GM23338 (cell line): ENCODE data around the gene DRC1. TPM values are rescaled to one million over a fixed set of nuclear protein-coding genes. Genes with fewer than 3 reads are reported as not detected.

Source experiments
- ATAC-seq: fragments of 200-7000 bp; cut with Tn5 transposase; 3 replicates; pipeline ENCODE4 v1.9.1; 2020
- DNase-seq: peaks from one replicate; pipeline ENCODE4 v3.0.0-alpha.2; 2015; ENCODE audit warnings: low spot score
- H2AFZ ChIP-seq: fragments of 200-600 bp; sonication (generic); 2 replicates; pipeline ENCODE4 v1.8.0; 2016; ENCODE audit warnings: antibody characterized with exemption, mild to moderate bottlenecking, moderate library complexity
- H3F3A ChIP-seq: fragments of 200-600 bp; sonication (generic); replicated peaks from 2 replicates; pipeline ENCODE4 v1.8.0; 2017; ENCODE audit warnings: antibody characterized with exemption, mixed run types, low read depth
- H3K27ac ChIP-seq: fragments of 200-600 bp; sonication (generic); 2 replicates; pipeline ENCODE4 v1.6.1; 2016; ENCODE audit warnings: low read depth
- H3K27me3 ChIP-seq: fragments of 200-600 bp; sonication (generic); 2 replicates; pipeline ENCODE4 v1.8.0; 2016; ENCODE audit warnings: mild to moderate bottlenecking, mixed run types, moderate library complexity; ENCODE audit not compliant: insufficient read depth
- H3K36me3 ChIP-seq: fragments of 200-600 bp; sonication (generic); 2 replicates; pipeline ENCODE4 v1.8.0; 2016; ENCODE audit warnings: mild to moderate bottlenecking; ENCODE audit not compliant: insufficient read depth
- H3K4me1 ChIP-seq: fragments of 200-600 bp; sonication (generic); 2 replicates; pipeline ENCODE4 v1.8.0; 2016; ENCODE audit warnings: mild to moderate bottlenecking, moderate library complexity; ENCODE audit not compliant: insufficient read depth
- H3K4me2 ChIP-seq: fragments of 200-600 bp; sonication (generic); 2 replicates; pipeline ENCODE4 v1.7.1; 2017; ENCODE audit warnings: mixed run types
- H3K4me3 ChIP-seq: fragments of 200-600 bp; sonication (generic); 2 replicates; pipeline ENCODE4 v1.6.1; 2016; ENCODE audit warnings: mixed run types
- H3K79me2 ChIP-seq: fragments of 200-600 bp; sonication (generic); replicated peaks from 2 replicates; pipeline ENCODE4 v1.8.0; 2017; ENCODE audit warnings: mild to moderate bottlenecking; ENCODE audit not compliant: insufficient read depth
- H3K9me2 ChIP-seq: fragments of 200-600 bp; sonication (generic); 2 replicates; pipeline ENCODE4 v1.8.0; 2017; ENCODE audit not compliant: insufficient read depth
- H4K20me1 ChIP-seq: fragments of 200-600 bp; sonication (generic); replicated peaks from 2 replicates; pipeline ENCODE4 v1.8.0; 2017; ENCODE audit warnings: mild to moderate bottlenecking; ENCODE audit not compliant: insufficient read depth
- H3K27ac Mint-ChIP-seq: 2 replicates; pipeline ENCODE4 v1.8.0; 2020; ENCODE audit warnings: inconsistent platforms, mild to moderate bottlenecking, moderate library complexity, mixed read lengths
- H3K27me3 Mint-ChIP-seq: 3 replicates; pipeline ENCODE4 v1.8.0; 2022; ENCODE audit warnings: low read depth, mild to moderate bottlenecking, moderate library complexity, mixed read lengths, inconsistent platforms; ENCODE audit not compliant: insufficient read depth, poor library complexity
- H3K36me3 Mint-ChIP-seq: 3 replicates; pipeline ENCODE4 v1.8.0; 2021; ENCODE audit warnings: low read depth, mild to moderate bottlenecking, inconsistent platforms, moderate library complexity, mixed read lengths
- H3K4me1 Mint-ChIP-seq: 3 replicates; pipeline ENCODE4 v1.8.0; 2020; ENCODE audit warnings: mild to moderate bottlenecking, inconsistent platforms, mixed read lengths
- H3K4me3 Mint-ChIP-seq: 3 replicates; pipeline ENCODE4 v1.8.0; 2021; ENCODE audit warnings: moderate library complexity, mild to moderate bottlenecking, inconsistent platforms, mixed read lengths
- H3K9me3 Mint-ChIP-seq: 3 replicates; pipeline ENCODE4 v1.8.0; 2020; ENCODE audit warnings: moderate library complexity, mild to moderate bottlenecking, inconsistent platforms, mixed read lengths
- CREB1 ChIP-seq: fragments of 250-450 bp; sonication (Bioruptor Pico); IDR thresholded peaks from 2 replicates; pipeline ENCODE4 v1.5.0; 2020; ENCODE audit warnings: low read depth, mild to moderate bottlenecking, moderate library complexity
- CTCF ChIP-seq, 2 experiments: fragments of 200-600 bp in 1 of 2; sonication (generic) in 1 of 2; conservative IDR thresholded peaks; 2 replicates each; pipeline versions ENCODE4 v1.5.1 to v1.6.1; 2016 to 2017; ENCODE audit warnings: antibody characterized with exemption in 2 of 2, low read depth in 2 of 2, mild to moderate bottlenecking in 2 of 2, moderate library complexity in 1 of 2
- ETS1 ChIP-seq: IDR thresholded peaks from 2 replicates; pipeline ENCODE4 v1.6.1; 2016; ENCODE audit warnings: antibody characterized with exemption
- NANOG ChIP-seq: IDR thresholded peaks from 2 replicates; pipeline ENCODE4 v1.6.1; 2016; ENCODE audit warnings: antibody characterized with exemption, borderline replicate concordance
- POLR2AphosphoS5 ChIP-seq: IDR thresholded peaks from 2 replicates; pipeline ENCODE4 v1.6.1; 2016; ENCODE audit warnings: antibody characterized with exemption, low read depth
- REST ChIP-seq: IDR thresholded peaks from one replicate; pipeline ENCODE4 v1.6.1; 2018; ENCODE audit warnings: antibody characterized with exemption; ENCODE audit not compliant: unreplicated experiment
- ZNF331 ChIP-seq: fragments of 250-450 bp; sonication (Bioruptor Pico); IDR thresholded peaks from 2 replicates; pipeline ENCODE4 v1.5.0; 2020; ENCODE audit warnings: low read depth, mild to moderate bottlenecking, moderate library complexity
- ZNF462 ChIP-seq: fragments of 250-450 bp; sonication (Bioruptor Pico); IDR thresholded peaks from 2 replicates; pipeline ENCODE4 v1.5.0; 2020; ENCODE audit warnings: mild to moderate bottlenecking, moderate library complexity
- polyA plus RNA-seq: library from polyadenylated mRNA; unstranded; fragments of >200 nt; fragmentation: Nextera tagmentation; extraction: Ambion mirVana; gene quantifications from 2 replicates; pipeline ENCODE4 v1.2.1, GENCODE V29; 2016
- total RNA-seq: library from RNA; depleted of rRNA; stranded (reverse); fragments of >200 nt; shearing (Covaris generic); gene quantifications from 2 replicates; pipeline ENCODE4 v1.2.3, GENCODE V29; 2014

Gene DRC1
- total and polyA plus RNA-seq, 2 experiments from 2014 or later: 0.45 TPM; not detected in 1

- TF ChIP-seq REST: no peak
- TF ChIP-seq CREB1: no peak
- no peak for TF ChIP-seq ETS1
- no peak for TF ChIP-seq CTCF (conservative IDR thresholded peaks at IDR 0.05; ENCODE audit: low read depth in 2 of 2)
- no peak for TF ChIP-seq NANOG
- TF ChIP-seq ZNF331 (CRISPR knock-in tag): no peak
Observed at GRCh38 chr2:26494199-26494598, 92.5 kb downstream of the DRC1 start (continued).

GRCh38 chr2:26494891-26495290 is 93.2 kb downstream of the DRC1 start:
- H3F3A ChIP-seq: no peaks in the 10 kb centered on the region
- H3K4me1 ChIP-seq: peaks cover 14% of the 10 kb centered on the region
- no peak overlapping the region for H3K4me2 ChIP-seq
- Mint-ChIP-seq H3K4me1 (peaks cover 25% of the 10 kb centered on the region), H3K36me3 (no peaks in the 10 kb centered on the region; the same call in 2 of the 3 replicates), H3K27me3 (peaks cover 2% of the 10 kb centered on the region), H3K27ac (no peak overlapping the region), H3K9me3 (no peaks in the 10 kb centered on the region; the same call in 1 of the 3 replicates), H3K4me3 (no peak overlapping the region)
- H3K36me3 ChIP-seq: no peaks in the 10 kb centered on the region
- H3K4me3 ChIP-seq: no peak overlapping the region
- DNase-seq (no peak), ATAC-seq (no peak)
- no peaks in the 10 kb centered on the region for H3K27me3 ChIP-seq
- H4K20me1 ChIP-seq: no peaks in the 10 kb centered on the region
- no peaks in the 10 kb centered on the region for H3K79me2 ChIP-seq
- H3K27ac ChIP-seq: no peak overlapping the region; the same call in 1 of the 2 replicates
- no peak overlapping the region for H2AFZ ChIP-seq
- peaks cover 4% of the 10 kb centered on the region; the same call in 1 of the 2 replicates for H3K9me2 ChIP-seq
- TF ChIP-seq ETS1 (no peak), CTCF (conservative IDR thresholded peaks at IDR 0.05; ENCODE audit: low read depth in 2 of 2) (no peak), POLR2AphosphoS5 (no peak), ZNF462 (no peak)
